Measurements from ENCODE around the gene RAET1L. TPM values are rescaled to one million over a fixed set of nuclear protein-coding genes. Genes with fewer than 3 reads are reported as not detected.

Gene RAET1L
- total RNA-seq, 2 donors from 2014 or later: not detected

DNA sequence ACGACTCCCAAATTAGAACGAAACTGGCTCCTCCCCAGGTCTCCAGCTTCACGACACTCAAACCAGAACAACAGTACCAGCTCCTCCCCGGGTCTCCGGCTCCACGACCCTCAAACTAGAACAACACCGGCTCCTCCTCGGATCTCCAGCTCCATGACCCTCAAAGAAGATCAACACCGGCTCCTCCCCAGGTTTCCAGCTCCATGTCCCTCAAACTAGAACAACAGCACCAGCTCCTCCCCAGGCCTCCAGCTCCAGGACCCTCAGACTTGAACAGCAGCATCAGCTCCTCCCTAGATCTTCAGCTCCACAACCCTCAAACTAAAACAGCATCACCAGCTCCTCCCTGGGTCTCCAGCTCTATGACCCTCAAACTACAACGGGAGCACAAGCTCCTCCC, 29.8 kb upstream of the RAET1L start:
- peaks cover 2% of the 10 kb centered on the region for H3K9me3 Mint-ChIP-seq
- H3K9ac ChIP-seq (ENCODE audit: extremely low read depth, low read length, poor library complexity, severe bottlenecking): no peak overlapping the region
- H3K4me3 Mint-ChIP-seq: no peak overlapping the region
- H3K27ac ChIP-seq (ENCODE audit: low read depth, low read length): no peak overlapping the region
- H3K4me3 ChIP-seq (ENCODE audit: low read length): no peak overlapping the region
- no peaks in the 10 kb centered on the region for H3K9me3 ChIP-seq (ENCODE audit: control insufficient read depth, low read length)
- no peaks in the 10 kb centered on the region for H3K36me3 ChIP-seq (ENCODE audit: control insufficient read depth, insufficient read depth, low read length)
- peaks cover 59% of the 10 kb centered on the region for H3K27me3 ChIP-seq (ENCODE audit: control insufficient read depth, insufficient read depth, low read length, poor library complexity, severe bottlenecking)
- H3K36me3 Mint-ChIP-seq (ENCODE audit: low read depth): no peaks in the 10 kb centered on the region
- H3K4me1 Mint-ChIP-seq: no peaks in the 10 kb centered on the region
- H3K27me3 Mint-ChIP-seq (ENCODE audit: insufficient read depth): peaks cover 73% of the 10 kb centered on the region
- no peak overlapping the region for H3K27ac Mint-ChIP-seq
- TF ChIP-seq, protein P1, sequence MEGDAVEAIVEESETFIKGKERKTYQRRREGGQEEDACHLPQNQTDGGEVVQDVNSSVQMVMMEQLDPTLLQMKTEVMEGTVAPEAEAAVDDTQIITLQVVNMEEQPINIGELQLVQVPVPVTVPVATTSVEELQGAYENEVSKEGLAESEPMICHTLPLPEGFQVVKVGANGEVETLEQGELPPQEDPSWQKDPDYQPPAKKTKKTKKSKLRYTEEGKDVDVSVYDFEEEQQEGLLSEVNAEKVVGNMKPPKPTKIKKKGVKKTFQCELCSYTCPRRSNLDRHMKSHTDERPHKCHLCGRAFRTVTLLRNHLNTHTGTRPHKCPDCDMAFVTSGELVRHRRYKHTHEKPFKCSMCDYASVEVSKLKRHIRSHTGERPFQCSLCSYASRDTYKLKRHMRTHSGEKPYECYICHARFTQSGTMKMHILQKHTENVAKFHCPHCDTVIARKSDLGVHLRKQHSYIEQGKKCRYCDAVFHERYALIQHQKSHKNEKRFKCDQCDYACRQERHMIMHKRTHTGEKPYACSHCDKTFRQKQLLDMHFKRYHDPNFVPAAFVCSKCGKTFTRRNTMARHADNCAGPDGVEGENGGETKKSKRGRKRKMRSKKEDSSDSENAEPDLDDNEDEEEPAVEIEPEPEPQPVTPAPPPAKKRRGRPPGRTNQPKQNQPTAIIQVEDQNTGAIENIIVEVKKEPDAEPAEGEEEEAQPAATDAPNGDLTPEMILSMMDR (conservative IDR thresholded peaks at IDR 0.05): no peak
- 85 to 86% methylated on average over 8 to 10 of the region's 10 CpGs for WGBS, 2 experiments (ENCODE audit: insufficient coverage in 1 of 2, insufficient read length in 1 of 2)
- peak; percentile 21 for DNase-seq
- H3K4me1 ChIP-seq (ENCODE audit: control insufficient read depth, insufficient read depth, low read length): no peaks in the 10 kb centered on the region

GRCh38 chr6:150053450-150053849, 28.1 kb upstream of the RAET1L start:
- H3K36me3 Mint-ChIP-seq (ENCODE audit: low read depth): no peaks in the 10 kb centered on the region
- Histone ChIP-seq H3K9ac (ENCODE audit: extremely low read depth, low read length, poor library complexity, severe bottlenecking) (no peak overlapping the region), H3K36me3 (ENCODE audit: control insufficient read depth, insufficient read depth, low read length) (no peaks in the 10 kb centered on the region), H3K27ac (ENCODE audit: low read depth, low read length) (no peak overlapping the region), H3K9me3 (ENCODE audit: control insufficient read depth, low read length) (no peaks in the 10 kb centered on the region), H3K4me1 (ENCODE audit: control insufficient read depth, insufficient read depth, low read length) (no peaks in the 10 kb centered on the region), H3K4me3 (ENCODE audit: low read length) (no peak overlapping the region), H3K27me3 (ENCODE audit: control insufficient read depth, insufficient read depth, low read length, poor library complexity, severe bottlenecking) (peaks cover 59% of the 10 kb centered on the region)
- H3K4me1 Mint-ChIP-seq: no peaks in the 10 kb centered on the region
- peaks cover 2% of the 10 kb centered on the region for H3K9me3 Mint-ChIP-seq
- DNase-seq: no peak
- peaks cover 69% of the 10 kb centered on the region for H3K27me3 Mint-ChIP-seq (ENCODE audit: insufficient read depth)
- TF ChIP-seq, protein P1 (conservative IDR thresholded peaks at IDR 0.05): no peak
- 86 to 96% methylated on average over 7 to 11 of the region's 11 CpGs for WGBS, 2 experiments (ENCODE audit: insufficient coverage in 1 of 2, insufficient read length in 1 of 2)
- H3K27ac Mint-ChIP-seq: no peak overlapping the region
- no peak overlapping the region for H3K4me3 Mint-ChIP-seq

- Histone ChIP-seq H3K4me3 (ENCODE audit: low read length) (no peak overlapping the region), H3K9ac (ENCODE audit: extremely low read depth, low read length, poor library complexity, severe bottlenecking) (no peak overlapping the region), H3K27ac (ENCODE audit: low read depth, low read length) (no peak overlapping the region), H3K36me3 (ENCODE audit: control insufficient read depth, insufficient read depth, low read length) (no peaks in the 10 kb centered on the region), H3K27me3 (ENCODE audit: control insufficient read depth, insufficient read depth, low read length, poor library complexity, severe bottlenecking) (peaks cover 60% of the 10 kb centered on the region), H3K9me3 (ENCODE audit: control insufficient read depth, low read length) (no peaks in the 10 kb centered on the region), H3K4me1 (ENCODE audit: control insufficient read depth, insufficient read depth, low read length) (no peaks in the 10 kb centered on the region)
- Mint-ChIP-seq H3K4me1 (no peaks in the 10 kb centered on the region), H3K27me3 (ENCODE audit: insufficient read depth) (peaks cover 69% of the 10 kb centered on the region), H3K9me3 (peaks cover 2% of the 10 kb centered on the region), H3K36me3 (ENCODE audit: low read depth) (no peaks in the 10 kb centered on the region), H3K27ac (no peak overlapping the region), H3K4me3 (no peak overlapping the region)
- no peak for DNase-seq
- WGBS, 2 experiments (ENCODE audit: insufficient coverage in 1 of 2, insufficient read length in 1 of 2): 44 to 63% methylated on average over 4 of the region's 4 CpGs
- TF ChIP-seq, protein P1 (conservative IDR thresholded peaks at IDR 0.05): no peak
Observed at GRCh38 chr6:150050846-150051245, 25.5 kb upstream of the RAET1L start.
